HG02943 (cell line): Measurements from ENCODE around the gene ZNF644.

ENCODE experiments used
- ATAC-seq: cut with Tn5 transposase; IDR thresholded peaks from one replicate; pipeline ENCODE4 v1.9.1; 2021; ENCODE audit warnings: mild to moderate bottlenecking, low read depth, moderate library complexity; ENCODE audit not compliant: unreplicated experiment

ZNF644 gene

DNA sequence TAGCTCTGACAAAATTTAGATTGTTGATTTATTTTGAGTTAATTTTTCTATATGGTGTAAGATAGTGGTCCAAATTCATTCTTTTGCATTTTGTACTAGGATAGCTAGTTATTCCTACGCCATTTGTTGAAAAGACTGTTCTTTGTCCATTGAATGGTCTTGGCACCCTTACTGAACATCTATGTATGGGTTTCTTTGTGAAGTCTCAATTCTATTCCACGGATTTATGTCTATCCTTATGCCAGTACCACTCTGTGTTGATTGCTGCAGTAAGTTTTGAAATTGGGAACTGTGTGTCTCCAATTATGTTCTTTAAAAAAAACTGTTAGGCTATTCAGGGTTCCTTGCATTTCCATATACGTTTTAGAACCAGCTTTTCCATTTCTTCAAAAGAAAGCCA, 145.7 kb downstream of the ZNF644 start:
- ATAC-seq: no peak
